ENCODE measurements around the gene RCSD1. TPM values are rescaled to one million over a fixed set of nuclear protein-coding genes. Genes with fewer than 3 reads are reported as not detected.

RCSD1 gene
- total and polyA plus RNA-seq, 2 of the 13 experiments (the other 11 are each of a cell fraction or from before 2014, with no cell fraction given): not detected

- TF ChIP-seq ZBED4 (CRISPR knock-in tag; IDR thresholded peaks at IDR 0.05; ENCODE audit: borderline replicate concordance): no peak
These were observed 107.1 kb downstream of the RCSD1 start (continued) for GRCh38 chr1:167737169-167737568.

- 96% methylated on average over 8 of the region's 8 CpGs for WGBS (ENCODE audit: low lambda C conversion rate)
- in situ Hi-C loops (cut with HindIII; ENCODE audit: extremely low pct_ligation_motif_present, low pct_unique_long_range_greater_than_20kb): no loop called here
- Histone ChIP-seq H3K36me3 (replicated peaks in 1 of 2; ENCODE audit: control insufficient read depth in 1 of 2, insufficient read depth in 2 of 2, low read length in 2 of 2) (peaks cover 0 to 4% of the 10 kb centered on the region in 2 experiments; a peak in 1 of 5 replicates), H3K27ac (ENCODE audit: extremely low read length, insufficient read depth, low read length) (no peak overlapping the region), H3K27me3 (ENCODE audit: control insufficient read depth in 1 of 2, insufficient read depth in 2 of 2, low read length in 2 of 2) (no peaks in the 10 kb centered on the region), H3K4me1 (ENCODE audit: insufficient read depth, low read length) (peaks cover 66% of the 10 kb centered on the region), H3K9ac (ENCODE audit: insufficient read depth, low read depth, low read length) (no peak overlapping the region), H3K9me3 (ENCODE audit: low read length) (no peaks in the 10 kb centered on the region), H3K79me2 (ENCODE audit: insufficient read depth, low read length) (peaks cover 47% of the 10 kb centered on the region), H4K20me1 (ENCODE audit: insufficient read depth, low read length) (peaks cover 5% of the 10 kb centered on the region; the same call in 1 of the 2 replicates), H3K4me2 (ENCODE audit: low read depth, low read length) (no peak overlapping the region), H3K4me3 (replicated peaks in 1 of 3; ENCODE audit: insufficient read depth in 1 of 3, low read depth in 2 of 3, low read length in 3 of 3) (no peak overlapping the region), H2AFZ (ENCODE audit: low read length) (no peak overlapping the region)
- no peak for TF ChIP-seq MAFF (IDR thresholded peaks at IDR 0.05; ENCODE audit: low read depth, low read length)
- no peak for TF ChIP-seq ZNF878 (CRISPR knock-in tag; IDR thresholded peaks at IDR 0.05)
- no peak for FAIRE-seq
- no peak for DNase-seq (ENCODE audit: low spot score)
- BruUV-seq (replicated peaks): no TSS peak
- no peak for ATAC-seq
- intact Hi-C loops (cut with micrococcal nuclease; ENCODE audit: unreplicated experiment): no loop called here
- ChIA-PET CTCF (ENCODE audit: low intra/inter-chr PET ratio, low total read pairs) (no interaction called here), POLR2A (no interaction called here)
These were observed 108.1 kb downstream of the RCSD1 start for GRCh38 chr1:167738158-167738557.
